Mesangial cell (primary cell): ENCODE measurements around the gene KCTD19. TPM values are rescaled to one million over a fixed set of nuclear protein-coding genes. Genes with fewer than 3 reads are reported as not detected.

Source experiments
- total RNA-seq: library from RNA; depleted of rRNA; stranded (reverse); fragments of >200 nt; gene quantifications from 2 replicates; pipeline ENCODE4 v1.2.3, GENCODE V29; 2015

The KCTD19 gene
- 0.16 and 0.38 TPM in 2 replicates for total RNA-seq

DNA sequence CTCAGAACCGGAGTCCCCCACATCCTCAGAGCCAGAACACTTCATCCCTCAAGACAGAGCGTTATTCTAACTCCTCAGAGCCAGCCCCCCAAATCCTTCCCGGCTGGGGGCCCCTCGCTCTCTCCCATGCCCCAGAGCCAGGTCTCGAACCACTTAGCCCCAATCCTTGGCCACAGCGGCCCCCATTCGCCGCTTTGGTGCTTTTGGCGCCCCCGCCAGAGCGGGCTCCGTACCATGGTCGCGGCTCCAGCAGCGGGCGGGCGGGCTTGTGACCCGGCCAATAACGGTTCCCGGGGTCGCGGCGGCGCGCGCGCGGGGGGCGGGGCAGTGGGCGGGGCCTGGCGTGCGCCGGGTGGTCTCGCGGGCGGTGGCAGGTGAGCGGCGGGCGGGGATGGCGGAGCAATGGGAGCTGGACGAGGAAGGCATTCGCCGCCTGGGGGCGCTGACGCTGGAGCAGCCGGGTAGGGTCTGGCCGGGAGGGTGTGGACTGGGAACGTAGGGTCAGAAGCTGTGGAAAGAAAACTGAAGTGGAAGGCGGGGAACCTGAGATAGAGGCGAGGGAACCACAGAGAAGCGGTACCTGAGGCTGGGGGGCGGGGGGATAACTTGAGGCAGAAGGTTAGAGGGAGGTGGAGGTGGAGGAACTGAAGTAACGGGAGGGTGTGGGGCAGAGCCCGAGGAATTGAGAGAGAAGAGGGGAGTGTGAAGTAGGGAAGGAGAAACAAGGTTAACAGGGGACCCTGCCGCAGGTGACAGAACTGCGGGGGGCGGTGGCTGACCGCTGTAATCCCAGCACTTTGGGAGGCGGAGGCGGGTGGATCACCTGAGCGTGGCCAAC is at the start of gene KCTD19, which contains the start of gene LRRC36:
TSS of gene KCTD19 (minus strand) at position 270 of the 838 bp plus-strand sequence. CDS start at position 236, 34 bp downstream.
TSS of gene LRRC36 (plus strand) at position 344 of the 838 bp plus-strand sequence. CDS start at position 392, 48 bp downstream.

GRCh38 chr16:67279296-67280089 is 47.0 kb downstream of the KCTD19 start, which contains the start of gene PLEKHG4:
Gene PLEKHG4 (plus strand): TSS chr16:67279532. CDS start chr16:67280045, 513 bp downstream.

DNA sequence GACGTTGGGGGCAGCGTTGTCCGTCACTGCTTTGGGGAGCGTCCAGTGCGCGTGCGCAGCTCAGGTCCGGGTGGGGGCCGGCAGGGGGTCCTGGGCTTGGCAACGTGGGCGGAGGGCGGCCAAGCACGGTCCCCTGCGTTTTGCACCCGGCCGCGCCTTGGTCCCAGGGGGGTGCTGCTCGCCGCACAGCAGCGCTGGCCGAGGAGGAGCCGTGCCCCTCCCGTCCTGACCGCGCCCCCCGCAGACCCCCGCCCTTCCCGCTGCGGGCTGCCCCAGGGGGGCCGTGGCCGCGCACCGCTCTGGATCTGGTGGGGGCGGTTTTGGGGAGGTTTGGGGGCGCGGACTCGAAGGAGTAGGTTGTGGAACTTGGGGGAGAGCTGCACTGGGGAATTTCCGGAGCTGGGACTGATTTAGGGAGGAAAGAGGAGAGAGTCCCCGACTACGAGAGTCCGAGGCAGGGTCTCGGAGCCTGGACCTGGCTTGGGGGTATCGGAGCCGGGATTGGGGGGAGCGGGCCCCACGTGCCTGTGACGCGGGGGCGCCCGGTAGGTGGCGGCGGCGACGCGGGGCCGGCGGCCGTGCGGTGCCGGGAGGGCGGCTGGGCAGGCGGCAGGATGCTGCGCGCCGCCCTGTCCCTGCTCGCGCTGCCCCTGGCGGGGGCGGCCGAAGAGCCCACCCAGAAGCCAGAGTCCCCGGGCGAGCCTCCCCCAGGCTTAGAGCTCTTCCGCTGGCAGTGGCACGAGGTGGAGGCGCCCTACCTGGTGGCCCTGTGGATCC is 78.0 kb downstream of the KCTD19 start, which contains the start of gene SLC9A5:
TSS of gene SLC9A5 (plus strand) at position 579 of the 777 bp plus-strand sequence. CDS start at position 615, 36 bp downstream.

DNA sequence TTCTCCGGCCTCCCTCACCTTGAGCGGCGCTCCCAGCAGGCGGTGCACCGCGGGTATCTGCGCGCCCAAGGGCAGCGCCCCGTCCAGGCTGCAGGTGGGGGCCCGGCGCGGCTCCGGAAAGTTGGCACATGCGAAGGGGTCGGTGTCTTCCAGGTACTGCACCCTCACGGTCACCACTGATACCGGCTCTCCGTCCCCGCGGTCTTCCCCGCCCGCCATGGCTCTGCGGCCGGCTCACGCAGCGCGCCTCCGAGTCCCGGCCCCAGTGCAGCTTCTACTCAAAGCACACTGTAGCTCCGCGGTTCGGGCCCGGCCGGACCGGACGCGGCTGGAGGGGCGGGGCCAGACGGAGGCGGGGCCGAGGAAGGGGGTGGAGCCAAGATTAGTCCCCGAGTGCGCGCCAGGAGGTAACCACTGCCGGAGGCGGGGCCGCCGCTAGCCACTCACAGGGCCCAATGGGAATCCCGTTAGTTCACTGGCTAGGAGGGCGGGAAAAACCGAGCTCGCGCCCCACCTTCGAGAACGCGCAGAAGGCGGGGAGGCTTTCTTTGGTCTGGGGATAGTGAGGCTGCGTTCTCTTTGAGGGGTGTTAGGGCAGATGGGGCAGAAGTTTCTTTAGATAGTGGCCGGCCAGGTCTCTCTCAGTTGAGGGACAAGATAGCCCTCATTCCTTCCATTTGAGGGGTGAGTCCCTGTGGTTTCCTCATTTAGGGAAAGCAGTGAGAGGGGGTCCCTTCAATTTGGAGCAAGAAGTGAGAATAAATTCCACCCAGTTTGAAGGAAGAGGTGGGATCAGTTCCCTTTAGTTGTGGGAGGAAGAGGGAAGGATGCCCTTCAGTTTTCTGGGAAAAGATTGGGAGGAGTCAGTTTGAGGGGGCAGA is 79.1 kb downstream of the KCTD19 start, which contains the start of gene FHOD1:
TSS of gene FHOD1 (minus strand) at position 290 of the 881 bp plus-strand sequence. CDS start at position 219, 71 bp downstream.

Other genes starting within 250 kb of the KCTD19 start
- 12.4 and 17.3 TPM in 2 replicates for gene PHAF1, start 216.8 kb downstream of the KCTD19 start, total RNA-seq
- 5.7 and 13.3 TPM in 2 replicates for gene B3GNT9, start 175.7 kb downstream of the KCTD19 start, total RNA-seq
- gene TRADD, start 166.8 kb downstream of the KCTD19 start, total RNA-seq: 14.7 and 21.8 TPM in 2 replicates
- gene FBXL8, start 166.8 kb downstream of the KCTD19 start, total RNA-seq: 5.7 and 18.8 TPM in 2 replicates
- gene HSF4, start 162.0 kb downstream of the KCTD19 start, total RNA-seq: 0.65 and 10.3 TPM in 2 replicates
- gene NOL3, start 156.2 kb downstream of the KCTD19 start, total RNA-seq: 27.7 and 30.3 TPM in 2 replicates
- gene MATCAP1, start 142.8 kb downstream of the KCTD19 start, total RNA-seq: 6.2 and 16.0 TPM in 2 replicates
- gene EXOC3L1, start 136.6 kb downstream of the KCTD19 start, total RNA-seq: 0.13 TPM in 1 of 2 replicates, not detected in the other
- gene E2F4, start 134.6 kb downstream of the KCTD19 start, total RNA-seq: 75.2 and 102 TPM in 2 replicates
- gene ELMO3, start 127.6 kb downstream of the KCTD19 start, total RNA-seq: 0.49 and 2.3 TPM in 2 replicates
- 44.3 and 45.6 TPM in 2 replicates for gene TMEM208, start 99.6 kb downstream of the KCTD19 start, total RNA-seq
- gene FHOD1, start 79.3 kb downstream of the KCTD19 start, total RNA-seq: 22.2 and 29.8 TPM in 2 replicates
- 0.33 and 0.51 TPM in 2 replicates for gene SLC9A5, start 77.8 kb downstream of the KCTD19 start, total RNA-seq
- 8.8 and 16.4 TPM in 2 replicates for gene PLEKHG4, start 47.2 kb downstream of the KCTD19 start, total RNA-seq
- gene LRRC36, start 74 bp upstream of the KCTD19 start, total RNA-seq: 0.16 TPM in 1 of 2 replicates, not detected in the other
- gene TPPP3, start 66.8 kb upstream of the KCTD19 start, total RNA-seq: 2.0 and 2.9 TPM in 2 replicates
- gene ZDHHC1, start 89.7 kb upstream of the KCTD19 start, total RNA-seq: 3.6 and 9.6 TPM in 2 replicates
- gene HSD11B2, start 104.4 kb upstream of the KCTD19 start, total RNA-seq: 0.38 and 0.98 TPM in 2 replicates
- gene ATP6V0D1, start 154.4 kb upstream of the KCTD19 start, total RNA-seq: 125 and 135 TPM in 2 replicates
- not detected in 2 replicates for gene AGRP, start 156.8 kb upstream of the KCTD19 start, total RNA-seq
- 48.9 and 53.9 TPM in 2 replicates for gene RIPOR1, start 202.1 kb upstream of the KCTD19 start, total RNA-seq
- gene CTCF, start 235.8 kb upstream of the KCTD19 start, total RNA-seq: 20.2 and 24.1 TPM in 2 replicates